ENCODE results near the gene TM4SF20.

DNA sequence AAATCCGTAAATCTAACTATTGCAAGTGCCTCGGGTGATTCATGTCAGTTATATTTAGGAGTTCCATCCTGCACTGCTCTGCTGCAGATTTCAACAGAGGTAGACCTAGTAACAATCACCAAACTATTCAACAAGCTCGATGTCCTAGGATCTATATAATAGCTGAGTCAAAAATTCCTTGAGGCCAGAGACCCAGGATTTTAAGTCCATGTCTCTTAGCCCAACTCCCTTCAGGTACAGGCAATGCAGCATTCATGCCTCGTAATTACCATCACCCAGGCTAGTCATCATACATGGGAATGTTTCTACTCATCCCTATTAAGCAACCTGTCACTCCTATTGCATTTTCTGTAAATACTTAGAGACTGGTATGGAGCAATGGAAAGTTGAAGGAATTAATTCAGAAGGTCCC is 729 bp downstream of the TM4SF20 start:
- TF ChIP-seq, protein P1, sequence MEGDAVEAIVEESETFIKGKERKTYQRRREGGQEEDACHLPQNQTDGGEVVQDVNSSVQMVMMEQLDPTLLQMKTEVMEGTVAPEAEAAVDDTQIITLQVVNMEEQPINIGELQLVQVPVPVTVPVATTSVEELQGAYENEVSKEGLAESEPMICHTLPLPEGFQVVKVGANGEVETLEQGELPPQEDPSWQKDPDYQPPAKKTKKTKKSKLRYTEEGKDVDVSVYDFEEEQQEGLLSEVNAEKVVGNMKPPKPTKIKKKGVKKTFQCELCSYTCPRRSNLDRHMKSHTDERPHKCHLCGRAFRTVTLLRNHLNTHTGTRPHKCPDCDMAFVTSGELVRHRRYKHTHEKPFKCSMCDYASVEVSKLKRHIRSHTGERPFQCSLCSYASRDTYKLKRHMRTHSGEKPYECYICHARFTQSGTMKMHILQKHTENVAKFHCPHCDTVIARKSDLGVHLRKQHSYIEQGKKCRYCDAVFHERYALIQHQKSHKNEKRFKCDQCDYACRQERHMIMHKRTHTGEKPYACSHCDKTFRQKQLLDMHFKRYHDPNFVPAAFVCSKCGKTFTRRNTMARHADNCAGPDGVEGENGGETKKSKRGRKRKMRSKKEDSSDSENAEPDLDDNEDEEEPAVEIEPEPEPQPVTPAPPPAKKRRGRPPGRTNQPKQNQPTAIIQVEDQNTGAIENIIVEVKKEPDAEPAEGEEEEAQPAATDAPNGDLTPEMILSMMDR (IDR thresholded peaks at IDR 0.05; ENCODE audit: low read length): no peak
- TF ChIP-seq EZH2 (IDR thresholded peaks at IDR 0.05; ENCODE audit: borderline replicate concordance, low read length): no peak
